GM12878 (cell line): Measurements from ENCODE around the gene OOSP2. TPM values are rescaled to one million over a fixed set of nuclear protein-coding genes. Genes with fewer than 3 reads are reported as not detected.

ENCODE experiments used
- ATAC-seq: fragments of 200-7000 bp; cut with Tn5 transposase; 3 replicates; pipeline ENCODE4 v1.9.1; 2020; ENCODE audit warnings: mild to moderate bottlenecking, moderate library complexity
- BruUV-seq: library from RNA; stranded (reverse); fragments of 400-500 nt; replicated peaks from 2 replicates; lab custom pipeline; 2021; lab: Mats Ljungman, UMichigan
- CTCF ChIA-PET: fragments of 300-600 bp; sonication (Branson Sonifier 250); formaldehyde crosslinking; extraction: SDS; loops from one replicate; lab custom pipeline; 2021; ENCODE audit warnings: inconsistent platforms; lab: Yijun Ruan, JAX
- POLR2A ChIA-PET: fragments of 350-600 bp; formaldehyde crosslinking; extraction: SDS; loops from one replicate; lab custom pipeline; 2021; ENCODE audit warnings: inconsistent platforms; lab: Charles Lee
- RAD21 ChIA-PET: fragments of 300-600 bp; sonication (Branson Sonifier 250); formaldehyde crosslinking; loops from one replicate; lab custom pipeline; 2023; ENCODE audit warnings: antibody characterized with exemption; ENCODE audit not compliant: unreplicated experiment; lab: Charles Lee
- SMC1A ChIA-PET: fragments of 300-600 bp; sonication (Branson Sonifier 250); formaldehyde crosslinking; loops from one replicate; lab custom pipeline; 2023; ENCODE audit not compliant: unreplicated experiment, uncharacterized antibody; lab: Charles Lee
- DNase-seq: peaks from one replicate; pipeline ENCODE4 v3.0.0-alpha.2; 2011; ENCODE audit warnings: low read depth, low spot score
- FAIRE-seq: peaks from 3 replicates; lab custom pipeline; 2011; peaks lifted over from hg19 to GRCh38; lab: Jason Lieb, UNC
- H2AFZ ChIP-seq: 2 replicates; pipeline ENCODE4 v1.6.0; 2011; ENCODE audit warnings: low read depth, low read length, control low read depth; ENCODE audit not compliant: control insufficient read depth
- H3K27ac ChIP-seq: 2 replicates; pipeline ENCODE4 v1.5.1; 2011; ENCODE audit warnings: control low read depth; ENCODE audit not compliant: control insufficient read depth, insufficient read depth
- H3K27me3 ChIP-seq, 2 experiments: replicated peaks in 1 of 2; 2 replicates each; pipeline versions ENCODE4 v1.6.0 to v1.6.1; 2011; ENCODE audit warnings: low read length in 1 of 2; ENCODE audit not compliant: control insufficient read depth in 2 of 2, insufficient read depth in 2 of 2
- H3K36me3 ChIP-seq, 2 experiments: 2 replicates each; pipeline ENCODE4 v1.5.1; 2011; ENCODE audit warnings: low read length in 1 of 2; ENCODE audit not compliant: control insufficient read depth in 2 of 2, insufficient read depth in 2 of 2
- H3K4me1 ChIP-seq: 2 replicates; pipeline ENCODE4 v1.6.1; 2011; ENCODE audit warnings: mild to moderate bottlenecking, low read length, moderate library complexity, mixed read lengths; ENCODE audit not compliant: control insufficient read depth, insufficient read depth
- H3K4me2 ChIP-seq: 2 replicates; pipeline ENCODE4 v1.6.0; 2011; ENCODE audit warnings: control low read depth; ENCODE audit not compliant: control insufficient read depth, insufficient read depth
- H3K4me3 ChIP-seq: fragments of 200-600 bp; sonication (generic); 2 replicates; pipeline ENCODE4 v1.5.1; 2016
- H3K79me2 ChIP-seq: 2 replicates; pipeline ENCODE4 v1.6.0; 2011; ENCODE audit warnings: low read length; ENCODE audit not compliant: control insufficient read depth, insufficient read depth
- H3K9ac ChIP-seq: 2 replicates; pipeline ENCODE4 v1.8.0; 2011; ENCODE audit warnings: low read length, control low read depth, mixed read lengths; ENCODE audit not compliant: control insufficient read depth, insufficient read depth
- H3K9me3 ChIP-seq: replicated peaks from 3 replicates; pipeline ENCODE4 v1.5.1; 2011; ENCODE audit warnings: mild to moderate bottlenecking, low read length; ENCODE audit not compliant: control insufficient read depth, insufficient read depth
- H4K20me1 ChIP-seq: 2 replicates; pipeline ENCODE4 v1.6.0; 2011; ENCODE audit not compliant: control insufficient read depth, insufficient read depth
- CHD2 ChIP-seq: IDR thresholded peaks from 2 replicates; pipeline ENCODE4 v1.6.1; 2011; ENCODE audit warnings: low read depth, low read length, improper control_type of control experiment, borderline replicate concordance
- E2F4 ChIP-seq: IDR thresholded peaks from 2 replicates; pipeline ENCODE4 v1.6.1; 2012; ENCODE audit warnings: low read depth, low read length, improper control_type of control experiment
- EGR1 ChIP-seq, 2 experiments: IDR thresholded peaks; 1 replicate in 1 of 2; 2 replicates in 1 of 2; pipeline ENCODE4 v1.6.1; 2011 to 2012; ENCODE audit warnings: low read depth in 2 of 2, low read length in 2 of 2, borderline replicate concordance in 1 of 2, mild to moderate bottlenecking in 1 of 2, moderate library complexity in 1 of 2
- ETV6 ChIP-seq, 2 experiments: fragments of 450-650 bp in 1 of 2; IDR thresholded peaks in 1 of 2; conservative IDR thresholded peaks in 1 of 2; 2 replicates each; pipeline ENCODE4 v1.6.1; 2014; ENCODE audit warnings: antibody characterized with exemption in 1 of 2, borderline replicate concordance in 1 of 2, low read depth in 1 of 2, mild to moderate bottlenecking in 1 of 2, moderate library complexity in 1 of 2
- HSF1 ChIP-seq: fragments of 150-350 bp; IDR thresholded peaks from 2 replicates; pipeline ENCODE4 v1.6.1; 2014; ENCODE audit warnings: mild to moderate bottlenecking, low read depth, low read length
- IKZF2 ChIP-seq, 2 experiments: fragments of 450-650 bp; IDR thresholded peaks; 2 replicates each; pipeline ENCODE4 v1.6.1; 2017; ENCODE audit warnings: mild to moderate bottlenecking in 2 of 2, moderate library complexity in 2 of 2
- SMAD1 ChIP-seq: fragments of 450-650 bp; IDR thresholded peaks from 2 replicates; pipeline ENCODE4 v1.6.1; 2018; ENCODE audit warnings: mild to moderate bottlenecking, low read depth; ENCODE audit not compliant: partially characterized antibody
- ZBED1 ChIP-seq: IDR thresholded peaks from 2 replicates; pipeline ENCODE4 v1.6.1; 2016; ENCODE audit warnings: borderline replicate concordance
- ZNF622 ChIP-seq: fragments of 450-650 bp; IDR thresholded peaks from 2 replicates; pipeline ENCODE4 v1.6.1; 2017; ENCODE audit warnings: mild to moderate bottlenecking, inconsistent platforms
- WGBS: methylation state at CpG from one replicate; pipeline ENCODE4 v1.1.6; 2016; ENCODE audit warnings: low lambda C conversion rate; ENCODE audit not compliant: insufficient replicate concordance, insufficient coverage; ENCODE audit errors: missing lambda C conversion rate; 5-methylcytosine and 5-hydroxymethylcytosine counted together
- in situ Hi-C: fragments of 300-500 bp; cut with MboI; formaldehyde crosslinking; loops from 9 replicates; pipeline ENCODE4 v1.14.3; 2018; ENCODE audit warnings: mixed read lengths
- intact Hi-C: fragments of 100-400 bp; cut with micrococcal nuclease; formaldehyde crosslinking; loops from one replicate; pipeline ENCODE4 v1.14.2; 2022; ENCODE audit not compliant: unreplicated experiment
- polyA plus RNA-seq, 11 experiments: library from polyadenylated mRNA; depleted of rRNA in 4 of 11; unstranded in 6 of 11; stranded (reverse) in 5 of 11; fragments of >200 nt; fragmentation: Nextera tagmentation in 4 of 11; fragmentation: Illumina TruSeq in 1 of 11; extraction: Ambion mirVana in 4 of 11; extraction: Trizol in 1 of 11; gene quantifications; 1 replicate in 1 of 11; 2 replicates in 10 of 11; pipeline versions ENCODE4 v1.2.1 to v1.2.3, GENCODE V29; 2011 to 2016; ENCODE audit warnings: inconsistent platforms in 2 of 11, missing spikeins in 2 of 11, low read depth in 1 of 11
- total RNA-seq, 4 experiments: library from RNA; depleted of rRNA in 3 of 4; stranded (reverse); fragments of >200 nt in 3 of 4; fragmentation: Illumina TruSeq in 1 of 4; extraction: Trizol in 1 of 4; gene quantifications; 2 replicates each; pipeline versions ENCODE4 v1.2.1 to v1.2.3, GENCODE V29; 2013 to 2021

Gene OOSP2
- total and polyA plus RNA-seq, 10 of the 15 experiments (the other 5 are each of a cell fraction or from before 2014, with no cell fraction given) = not detected

GRCh38 chr11:60077216-60077817 lies 37.1 kb downstream of the OOSP2 start:
- no peaks in the 10 kb centered on the region for H3K79me2 ChIP-seq
- TF ChIP-seq HSF1 = no peak
- no peak for TF ChIP-seq CHD2
- TF ChIP-seq E2F4 = no peak
- no peak for TF ChIP-seq ETV6 (conservative IDR thresholded peaks at IDR 0.05 in 1 of 2, IDR thresholded peaks at IDR 0.05 in 1 of 2; ENCODE audit: borderline replicate concordance in 1 of 2, low read depth in 1 of 2)
- TF ChIP-seq EGR1 (IDR thresholded peaks at IDR 0.05; ENCODE audit: borderline replicate concordance in 1 of 2, low read depth in 2 of 2, low read length in 2 of 2) = no peak
- no peak for TF ChIP-seq ZBED1
- TF ChIP-seq IKZF2 (IDR thresholded peaks at IDR 0.05) = no peak
- TF ChIP-seq ZNF622 = no peak
- TF ChIP-seq SMAD1 = no peak
- no peaks in the 10 kb centered on the region; a peak in 1 of 4 replicates for H3K27me3 ChIP-seq
- WGBS = 28% methylated on average over 15 of the region's 15 CpGs
- no peak overlapping the region for H3K4me3 ChIP-seq
- FAIRE-seq (no peak), ATAC-seq (no peak), DNase-seq (no peak)
- no peak overlapping the region for H3K9ac ChIP-seq
- CTCF ChIA-PET = interaction anchor here (0.5 to 1.5 kb wide), 3 partner anchors 12 to 158 kb away, joined by 3 to 4 read pairs (median 3); no protein-coding TSS in a partner anchor
- no peaks in the 10 kb centered on the region for H4K20me1 ChIP-seq
- intact Hi-C loops (loop anchor here (10.0 kb wide), 1 partner anchor 177 kb away; no protein-coding TSS in a partner anchor), in situ Hi-C loops (no loop called here)
- no peak overlapping the region for H3K27ac ChIP-seq
- H3K36me3 ChIP-seq = no peaks in the 10 kb centered on the region
- no peak overlapping the region for H3K4me2 ChIP-seq
- POLR2A ChIA-PET = no interaction called here
- RAD21 ChIA-PET = no interaction called here
- no peak overlapping the region for H2AFZ ChIP-seq
- SMC1A ChIA-PET = interaction anchor here (0.6 to 2.6 kb wide), 6 partner anchors 11 to 170 kb away, joined by 3 to 6 read pairs (median 3); partner anchors contain the start of gene MS4A2
- no TSS peak for BruUV-seq
- no peaks in the 10 kb centered on the region for H3K4me1 ChIP-seq
- no peaks in the 10 kb centered on the region for H3K9me3 ChIP-seq
